Upper lobe of left lung (tissue), 4 donors: ENCODE data around the gene PARP9.

Experiments
- POLR2A ChIP-seq, 4 donors: fragments of 450-650 bp; IDR thresholded peaks; one replicate each; pipeline ENCODE4 v1.5.1; 2016 to 2017; ENCODE audit warnings: antibody characterized with exemption in 4 of 4, mild to moderate bottlenecking in 2 of 4
- POLR2AphosphoS5 ChIP-seq, 2 donors: sonication (generic); formaldehyde crosslinking; IDR thresholded peaks; one replicate each; pipeline ENCODE4 v1.5.1; 2017; ENCODE audit warnings: antibody characterized with exemption in 2 of 2
- TF ChIP-seq, protein P1 (sequence below), 6 experiments: fragments of 450-650 bp in 4 of 6; fragments of 200-600 bp in 2 of 6; sonication (generic) in 2 of 6; IDR thresholded peaks; one replicate each; pipeline ENCODE4 v1.5.1; 2016 to 2019; ENCODE audit warnings: antibody characterized with exemption in 6 of 6

DNA sequence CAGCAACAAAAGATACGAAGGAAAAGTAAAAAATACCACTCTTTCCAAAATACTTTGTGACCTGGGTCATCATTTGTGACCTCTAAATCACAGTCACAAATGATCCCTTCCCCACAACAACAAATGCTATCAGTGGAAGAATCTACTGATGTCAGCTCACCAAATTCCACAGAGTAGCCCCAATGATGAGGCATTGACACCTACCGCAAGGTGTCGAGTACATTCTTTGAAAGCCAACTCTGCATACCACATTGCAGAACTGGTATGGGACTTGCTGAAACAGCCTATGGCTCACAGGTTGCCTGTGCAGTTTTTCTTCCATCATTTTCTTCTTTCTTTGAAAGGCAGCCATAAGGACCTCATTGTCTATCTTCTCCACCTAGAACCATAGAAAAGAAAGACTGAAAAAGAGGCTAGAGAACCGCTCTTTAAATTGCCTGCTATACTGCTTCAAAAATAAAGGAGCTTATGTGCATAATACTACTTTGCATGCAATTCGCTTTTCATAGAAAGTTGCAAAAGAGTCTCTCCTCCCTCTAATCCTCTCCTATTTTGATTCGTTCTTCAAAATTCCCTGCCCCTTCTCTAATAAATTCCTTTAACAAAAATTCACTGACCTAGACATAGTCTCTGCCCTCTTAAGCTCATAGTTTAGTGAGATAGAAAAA is 28.0 kb downstream of the PARP9 start:
- TF ChIP-seq POLR2A (IDR thresholded peaks at IDR 0.05) (no peak), POLR2AphosphoS5 (IDR thresholded peaks at IDR 0.05) (no peak)
- TF ChIP-seq, protein P1, sequence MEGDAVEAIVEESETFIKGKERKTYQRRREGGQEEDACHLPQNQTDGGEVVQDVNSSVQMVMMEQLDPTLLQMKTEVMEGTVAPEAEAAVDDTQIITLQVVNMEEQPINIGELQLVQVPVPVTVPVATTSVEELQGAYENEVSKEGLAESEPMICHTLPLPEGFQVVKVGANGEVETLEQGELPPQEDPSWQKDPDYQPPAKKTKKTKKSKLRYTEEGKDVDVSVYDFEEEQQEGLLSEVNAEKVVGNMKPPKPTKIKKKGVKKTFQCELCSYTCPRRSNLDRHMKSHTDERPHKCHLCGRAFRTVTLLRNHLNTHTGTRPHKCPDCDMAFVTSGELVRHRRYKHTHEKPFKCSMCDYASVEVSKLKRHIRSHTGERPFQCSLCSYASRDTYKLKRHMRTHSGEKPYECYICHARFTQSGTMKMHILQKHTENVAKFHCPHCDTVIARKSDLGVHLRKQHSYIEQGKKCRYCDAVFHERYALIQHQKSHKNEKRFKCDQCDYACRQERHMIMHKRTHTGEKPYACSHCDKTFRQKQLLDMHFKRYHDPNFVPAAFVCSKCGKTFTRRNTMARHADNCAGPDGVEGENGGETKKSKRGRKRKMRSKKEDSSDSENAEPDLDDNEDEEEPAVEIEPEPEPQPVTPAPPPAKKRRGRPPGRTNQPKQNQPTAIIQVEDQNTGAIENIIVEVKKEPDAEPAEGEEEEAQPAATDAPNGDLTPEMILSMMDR (IDR thresholded peaks at IDR 0.05) = no peak
